Fibroblast of lung (primary cell): Measurements from ENCODE around the gene ASB6.

Experiments
- CTCF ChIP-seq, 2 donors: IDR thresholded peaks in 1 of 2; conservative IDR thresholded peaks in 1 of 2; 1 replicate in 1 of 2; 2 replicates in 1 of 2; pipeline ENCODE4 v1.5.1; 2011 to 2012; ENCODE audit warnings: low read length in 2 of 2, control low read depth in 1 of 2, inconsistent platforms in 1 of 2, low read depth in 1 of 2, mild to moderate bottlenecking in 1 of 2
- EZH2 ChIP-seq: IDR thresholded peaks from 2 replicates; pipeline ENCODE4 v1.5.1; 2012; ENCODE audit warnings: low read length, control low read depth, mild to moderate bottlenecking; ENCODE audit errors: missing control alignments

GRCh38 chr9:129633207-129633606, 8.7 kb downstream of the ASB6 start:
- no peak for TF ChIP-seq EZH2
- TF ChIP-seq CTCF (conservative IDR thresholded peaks at IDR 0.05 in 1 of 2, IDR thresholded peaks at IDR 0.05 in 1 of 2; ENCODE audit: low read depth in 1 of 2, low read length in 2 of 2), result no peak
